ENCODE measurements around the gene CILP. TPM values are rescaled to one million over a fixed set of nuclear protein-coding genes. Genes with fewer than 3 reads are reported as not detected.

Gene CILP
- total and polyA plus RNA-seq, 2 of the 13 experiments (the other 11 are each of a cell fraction or from before 2014, with no cell fraction given): 0.03 TPM; not detected in 1

DNA sequence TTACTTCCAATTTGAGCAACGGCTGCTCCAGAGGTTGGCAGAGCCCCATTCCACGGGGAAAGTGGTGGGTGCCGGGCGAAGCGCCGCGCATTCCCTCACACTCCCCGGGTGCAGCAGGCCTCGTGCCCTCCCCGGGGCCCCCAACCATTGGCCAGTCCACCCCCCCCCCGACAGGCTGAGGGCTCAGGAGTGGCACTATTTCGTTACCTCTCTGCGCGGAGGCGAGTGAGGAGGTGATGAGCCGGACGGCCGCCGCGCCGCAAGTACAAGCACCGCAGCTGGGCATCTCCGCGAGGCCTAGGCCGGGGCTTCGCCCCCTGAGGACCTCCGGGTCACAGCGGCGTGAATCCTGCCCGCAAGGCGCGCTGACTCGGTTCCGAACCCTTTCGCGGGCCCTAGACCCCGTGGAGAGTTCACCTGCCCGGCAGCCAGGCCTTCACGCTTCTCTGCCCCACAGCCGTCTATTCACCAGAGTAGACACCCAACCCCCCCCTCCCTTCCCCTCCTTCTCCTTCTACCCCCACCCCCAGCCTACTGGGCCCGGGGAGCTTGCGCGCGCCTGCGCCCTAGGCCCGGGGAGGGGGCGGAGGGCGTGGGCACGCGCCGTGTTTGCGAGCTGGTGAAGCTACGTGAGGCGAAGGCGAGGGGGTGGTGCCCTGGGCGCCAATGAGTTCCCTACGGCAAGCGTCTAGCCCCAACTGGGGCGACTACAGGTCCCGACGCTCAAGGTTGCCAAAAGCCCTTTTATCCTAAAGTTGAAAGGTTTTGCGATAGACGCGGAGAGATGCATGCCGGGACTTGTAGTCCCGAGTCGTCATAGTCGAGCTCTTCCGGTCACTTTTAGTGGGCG lies 26.2 kb downstream of the CILP start, which contains the start of gene CLPX (continued):
- TF ChIP-seq, protein P1, sequence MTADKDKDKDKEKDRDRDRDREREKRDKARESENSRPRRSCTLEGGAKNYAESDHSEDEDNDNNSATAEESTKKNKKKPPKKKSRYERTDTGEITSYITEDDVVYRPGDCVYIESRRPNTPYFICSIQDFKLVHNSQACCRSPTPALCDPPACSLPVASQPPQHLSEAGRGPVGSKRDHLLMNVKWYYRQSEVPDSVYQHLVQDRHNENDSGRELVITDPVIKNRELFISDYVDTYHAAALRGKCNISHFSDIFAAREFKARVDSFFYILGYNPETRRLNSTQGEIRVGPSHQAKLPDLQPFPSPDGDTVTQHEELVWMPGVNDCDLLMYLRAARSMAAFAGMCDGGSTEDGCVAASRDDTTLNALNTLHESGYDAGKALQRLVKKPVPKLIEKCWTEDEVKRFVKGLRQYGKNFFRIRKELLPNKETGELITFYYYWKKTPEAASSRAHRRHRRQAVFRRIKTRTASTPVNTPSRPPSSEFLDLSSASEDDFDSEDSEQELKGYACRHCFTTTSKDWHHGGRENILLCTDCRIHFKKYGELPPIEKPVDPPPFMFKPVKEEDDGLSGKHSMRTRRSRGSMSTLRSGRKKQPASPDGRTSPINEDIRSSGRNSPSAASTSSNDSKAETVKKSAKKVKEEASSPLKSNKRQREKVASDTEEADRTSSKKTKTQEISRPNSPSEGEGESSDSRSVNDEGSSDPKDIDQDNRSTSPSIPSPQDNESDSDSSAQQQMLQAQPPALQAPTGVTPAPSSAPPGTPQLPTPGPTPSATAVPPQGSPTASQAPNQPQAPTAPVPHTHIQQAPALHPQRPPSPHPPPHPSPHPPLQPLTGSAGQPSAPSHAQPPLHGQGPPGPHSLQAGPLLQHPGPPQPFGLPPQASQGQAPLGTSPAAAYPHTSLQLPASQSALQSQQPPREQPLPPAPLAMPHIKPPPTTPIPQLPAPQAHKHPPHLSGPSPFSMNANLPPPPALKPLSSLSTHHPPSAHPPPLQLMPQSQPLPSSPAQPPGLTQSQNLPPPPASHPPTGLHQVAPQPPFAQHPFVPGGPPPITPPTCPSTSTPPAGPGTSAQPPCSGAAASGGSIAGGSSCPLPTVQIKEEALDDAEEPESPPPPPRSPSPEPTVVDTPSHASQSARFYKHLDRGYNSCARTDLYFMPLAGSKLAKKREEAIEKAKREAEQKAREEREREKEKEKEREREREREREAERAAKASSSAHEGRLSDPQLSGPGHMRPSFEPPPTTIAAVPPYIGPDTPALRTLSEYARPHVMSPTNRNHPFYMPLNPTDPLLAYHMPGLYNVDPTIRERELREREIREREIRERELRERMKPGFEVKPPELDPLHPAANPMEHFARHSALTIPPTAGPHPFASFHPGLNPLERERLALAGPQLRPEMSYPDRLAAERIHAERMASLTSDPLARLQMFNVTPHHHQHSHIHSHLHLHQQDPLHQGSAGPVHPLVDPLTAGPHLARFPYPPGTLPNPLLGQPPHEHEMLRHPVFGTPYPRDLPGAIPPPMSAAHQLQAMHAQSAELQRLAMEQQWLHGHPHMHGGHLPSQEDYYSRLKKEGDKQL (CRISPR knock-in tag; IDR thresholded peaks at IDR 0.05; ENCODE audit: low read depth): no peak
- no peak for TF ChIP-seq ZNF510 (CRISPR knock-in tag; IDR thresholded peaks at IDR 0.05; ENCODE audit: low read depth)
- 0 out of 2 replicates have a peak, but pooled peaks have one; percentile 32 for TF ChIP-seq SATB2 (CRISPR knock-in tag; IDR thresholded peaks at IDR 0.05)
- TF ChIP-seq REXO4 (CRISPR knock-in tag; IDR thresholded peaks at IDR 0.05; ENCODE audit: borderline replicate concordance): no peak
- peak; percentile 98 for TF ChIP-seq ZNF891 (CRISPR knock-in tag; IDR thresholded peaks at IDR 0.05)
- TF ChIP-seq, protein P2, sequence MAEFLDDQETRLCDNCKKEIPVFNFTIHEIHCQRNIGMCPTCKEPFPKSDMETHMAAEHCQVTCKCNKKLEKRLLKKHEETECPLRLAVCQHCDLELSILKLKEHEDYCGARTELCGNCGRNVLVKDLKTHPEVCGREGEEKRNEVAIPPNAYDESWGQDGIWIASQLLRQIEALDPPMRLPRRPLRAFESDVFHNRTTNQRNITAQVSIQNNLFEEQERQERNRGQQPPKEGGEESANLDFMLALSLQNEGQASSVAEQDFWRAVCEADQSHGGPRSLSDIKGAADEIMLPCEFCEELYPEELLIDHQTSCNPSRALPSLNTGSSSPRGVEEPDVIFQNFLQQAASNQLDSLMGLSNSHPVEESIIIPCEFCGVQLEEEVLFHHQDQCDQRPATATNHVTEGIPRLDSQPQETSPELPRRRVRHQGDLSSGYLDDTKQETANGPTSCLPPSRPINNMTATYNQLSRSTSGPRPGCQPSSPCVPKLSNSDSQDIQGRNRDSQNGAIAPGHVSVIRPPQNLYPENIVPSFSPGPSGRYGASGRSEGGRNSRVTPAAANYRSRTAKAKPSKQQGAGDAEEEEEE (CRISPR knock-in tag; IDR thresholded peaks at IDR 0.05; ENCODE audit: borderline replicate concordance): no peak
- peak; percentile 71 for TF ChIP-seq GATAD1 (CRISPR knock-in tag; IDR thresholded peaks at IDR 0.05)
- TF ChIP-seq, protein P3, sequence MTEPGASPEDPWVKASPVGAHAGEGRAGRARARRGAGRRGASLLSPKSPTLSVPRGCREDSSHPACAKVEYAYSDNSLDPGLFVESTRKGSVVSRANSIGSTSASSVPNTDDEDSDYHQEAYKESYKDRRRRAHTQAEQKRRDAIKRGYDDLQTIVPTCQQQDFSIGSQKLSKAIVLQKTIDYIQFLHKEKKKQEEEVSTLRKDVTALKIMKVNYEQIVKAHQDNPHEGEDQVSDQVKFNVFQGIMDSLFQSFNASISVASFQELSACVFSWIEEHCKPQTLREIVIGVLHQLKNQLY (CRISPR knock-in tag; IDR thresholded peaks at IDR 0.05): no peak
- TF ChIP-seq SP1 (IDR thresholded peaks at IDR 0.05): no peak
- peak; percentile 33; the same call in 1 of the 2 replicates for TF ChIP-seq SP1 (CRISPR knock-in tag; IDR thresholded peaks at IDR 0.05)
- TF ChIP-seq ZNF33B (CRISPR knock-in tag; IDR thresholded peaks at IDR 0.05): no peak
- no peak for TF ChIP-seq ZC3H13 (CRISPR knock-in tag; IDR thresholded peaks at IDR 0.05)
- TF ChIP-seq TSC22D2 (CRISPR knock-in tag; IDR thresholded peaks at IDR 0.05; ENCODE audit: borderline replicate concordance): no peak
- peak; percentile 66 for TF ChIP-seq HNRNPLL (IDR thresholded peaks at IDR 0.05; ENCODE audit: low read depth, low read length, poor library complexity, severe bottlenecking)
- TF ChIP-seq, protein P4, sequence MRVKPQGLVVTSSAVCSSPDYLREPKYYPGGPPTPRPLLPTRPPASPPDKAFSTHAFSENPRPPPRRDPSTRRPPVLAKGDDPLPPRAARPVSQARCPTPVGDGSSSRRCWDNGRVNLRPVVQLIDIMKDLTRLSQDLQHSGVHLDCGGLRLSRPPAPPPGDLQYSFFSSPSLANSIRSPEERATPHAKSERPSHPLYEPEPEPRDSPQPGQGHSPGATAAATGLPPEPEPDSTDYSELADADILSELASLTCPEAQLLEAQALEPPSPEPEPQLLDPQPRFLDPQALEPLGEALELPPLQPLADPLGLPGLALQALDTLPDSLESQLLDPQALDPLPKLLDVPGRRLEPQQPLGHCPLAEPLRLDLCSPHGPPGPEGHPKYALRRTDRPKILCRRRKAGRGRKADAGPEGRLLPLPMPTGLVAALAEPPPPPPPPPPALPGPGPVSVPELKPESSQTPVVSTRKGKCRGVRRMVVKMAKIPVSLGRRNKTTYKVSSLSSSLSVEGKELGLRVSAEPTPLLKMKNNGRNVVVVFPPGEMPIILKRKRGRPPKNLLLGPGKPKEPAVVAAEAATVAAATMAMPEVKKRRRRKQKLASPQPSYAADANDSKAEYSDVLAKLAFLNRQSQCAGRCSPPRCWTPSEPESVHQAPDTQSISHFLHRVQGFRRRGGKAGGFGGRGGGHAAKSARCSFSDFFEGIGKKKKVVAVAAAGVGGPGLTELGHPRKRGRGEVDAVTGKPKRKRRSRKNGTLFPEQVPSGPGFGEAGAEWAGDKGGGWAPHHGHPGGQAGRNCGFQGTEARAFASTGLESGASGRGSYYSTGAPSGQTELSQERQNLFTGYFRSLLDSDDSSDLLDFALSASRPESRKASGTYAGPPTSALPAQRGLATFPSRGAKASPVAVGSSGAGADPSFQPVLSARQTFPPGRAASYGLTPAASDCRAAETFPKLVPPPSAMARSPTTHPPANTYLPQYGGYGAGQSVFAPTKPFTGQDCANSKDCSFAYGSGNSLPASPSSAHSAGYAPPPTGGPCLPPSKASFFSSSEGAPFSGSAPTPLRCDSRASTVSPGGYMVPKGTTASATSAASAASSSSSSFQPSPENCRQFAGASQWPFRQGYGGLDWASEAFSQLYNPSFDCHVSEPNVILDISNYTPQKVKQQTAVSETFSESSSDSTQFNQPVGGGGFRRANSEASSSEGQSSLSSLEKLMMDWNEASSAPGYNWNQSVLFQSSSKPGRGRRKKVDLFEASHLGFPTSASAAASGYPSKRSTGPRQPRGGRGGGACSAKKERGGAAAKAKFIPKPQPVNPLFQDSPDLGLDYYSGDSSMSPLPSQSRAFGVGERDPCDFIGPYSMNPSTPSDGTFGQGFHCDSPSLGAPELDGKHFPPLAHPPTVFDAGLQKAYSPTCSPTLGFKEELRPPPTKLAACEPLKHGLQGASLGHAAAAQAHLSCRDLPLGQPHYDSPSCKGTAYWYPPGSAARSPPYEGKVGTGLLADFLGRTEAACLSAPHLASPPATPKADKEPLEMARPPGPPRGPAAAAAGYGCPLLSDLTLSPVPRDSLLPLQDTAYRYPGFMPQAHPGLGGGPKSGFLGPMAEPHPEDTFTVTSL (CRISPR knock-in tag; IDR thresholded peaks at IDR 0.05; ENCODE audit: borderline replicate concordance): no peak; the same call in 1 of the 2 replicates
- no peak for TF ChIP-seq ZNF282 (IDR thresholded peaks at IDR 0.05; ENCODE audit: partially characterized antibody)
